Fibroblast of lung (primary cell): ENCODE data around the gene SEC61A2. TPM values are rescaled to one million over a fixed set of nuclear protein-coding genes. Genes with fewer than 3 reads are reported as not detected.

Experiments
- DNase-seq, 2 donors: peaks; one replicate each; pipeline versions ENCODE4 v3.0.0 to v3.0.0-alpha.2; 2010; ENCODE audit warnings: low read depth in 2 of 2
- H2AFZ ChIP-seq: 2 replicates; pipeline ENCODE4 v1.5.1; 2012; ENCODE audit warnings: low read length, control low read depth, inconsistent platforms
- H3K27ac ChIP-seq: 2 replicates; pipeline ENCODE4 v1.5.1; 2011; ENCODE audit warnings: low read length, control low read depth; ENCODE audit not compliant: insufficient read depth
- H3K27me3 ChIP-seq: 2 replicates; pipeline ENCODE4 v1.5.1; 2011; ENCODE audit warnings: mild to moderate bottlenecking, low read length; ENCODE audit not compliant: control insufficient read depth, insufficient read depth
- H3K36me3 ChIP-seq: 2 replicates; pipeline ENCODE4 v1.5.1; 2011; ENCODE audit warnings: low read length; ENCODE audit not compliant: control insufficient read depth, insufficient read depth
- H3K4me1 ChIP-seq: 2 replicates; pipeline ENCODE4 v1.5.1; 2011; ENCODE audit warnings: low read length; ENCODE audit not compliant: control insufficient read depth, insufficient read depth; ENCODE audit errors: extremely low read depth
- H3K4me2 ChIP-seq: 2 replicates; pipeline ENCODE4 v1.5.1; 2011; ENCODE audit warnings: low read length, control low read depth; ENCODE audit not compliant: insufficient read depth; ENCODE audit errors: extremely low read depth
- H3K4me3 ChIP-seq, 4 experiments: fragments of 200-600 bp in 1 of 4; sonication (generic) in 1 of 4; replicated peaks in 1 of 4; 2 replicates each; pipeline ENCODE4 v1.5.1; 2011 to 2016; ENCODE audit warnings: low read length in 4 of 4, low read depth in 3 of 4, mild to moderate bottlenecking in 3 of 4, control low read depth in 2 of 4, inconsistent platforms in 1 of 4, mixed read lengths in 1 of 4; ENCODE audit not compliant: insufficient read depth in 1 of 4; ENCODE audit errors: control extremely low read depth in 1 of 4
- H3K79me2 ChIP-seq: 2 replicates; pipeline ENCODE4 v1.5.1; 2012; ENCODE audit warnings: mild to moderate bottlenecking, low read length, inconsistent platforms; ENCODE audit not compliant: control insufficient read depth, insufficient read depth
- H3K9ac ChIP-seq: 2 replicates; pipeline ENCODE4 v1.5.1; 2011; ENCODE audit warnings: mild to moderate bottlenecking, low read length, control low read depth; ENCODE audit not compliant: insufficient read depth
- H3K9me3 ChIP-seq: 2 replicates; pipeline ENCODE4 v1.5.1; 2012; ENCODE audit warnings: low read depth, low read length; ENCODE audit not compliant: control insufficient read depth, insufficient read depth
- H4K20me1 ChIP-seq: 2 replicates; pipeline ENCODE4 v1.5.1; 2011; ENCODE audit warnings: low read length; ENCODE audit not compliant: control insufficient read depth, insufficient read depth; ENCODE audit errors: extremely low read depth
- CTCF ChIP-seq, 2 donors: IDR thresholded peaks in 1 of 2; conservative IDR thresholded peaks in 1 of 2; 1 replicate in 1 of 2; 2 replicates in 1 of 2; pipeline ENCODE4 v1.5.1; 2011 to 2012; ENCODE audit warnings: low read length in 2 of 2, control low read depth in 1 of 2, inconsistent platforms in 1 of 2, low read depth in 1 of 2, mild to moderate bottlenecking in 1 of 2
- EZH2 ChIP-seq: IDR thresholded peaks from 2 replicates; pipeline ENCODE4 v1.5.1; 2012; ENCODE audit warnings: low read length, control low read depth, mild to moderate bottlenecking; ENCODE audit errors: missing control alignments
- polyA plus RNA-seq, 2 donors: library from polyadenylated mRNA; depleted of rRNA in 1 of 2; stranded (reverse) in 1 of 2; unstranded in 1 of 2; fragments of >200 nt; gene quantifications; 2 replicates each; pipeline ENCODE4 v1.2.1, GENCODE V29; 2011 to 2012; ENCODE audit warnings: missing spikeins in 1 of 2
- total RNA-seq: library from RNA; depleted of rRNA; stranded (reverse); fragments of >200 nt; gene quantifications from 2 replicates; pipeline ENCODE4 v1.2.1, GENCODE V29; 2014

The SEC61A2 gene
- total and polyA plus RNA-seq, 2 donors (not counting 1 experiment from before 2014, with no cell fraction given), result 9.2 to 12.8 TPM

GRCh38 chr10:12158111-12158510, 28.6 kb downstream of the SEC61A2 start:
- H3K27me3 ChIP-seq, result no peaks in the 10 kb centered on the region
- no peak overlapping the region for H3K27ac ChIP-seq
- peaks cover 2% of the 10 kb centered on the region for H3K36me3 ChIP-seq
- H3K9ac ChIP-seq, result no peak overlapping the region
- TF ChIP-seq EZH2, result no peak
- no peak for TF ChIP-seq CTCF (conservative IDR thresholded peaks at IDR 0.05 in 1 of 2, IDR thresholded peaks at IDR 0.05 in 1 of 2; ENCODE audit: low read depth in 1 of 2, low read length in 2 of 2)
- H3K4me3 ChIP-seq, result no peak overlapping the region
- no peaks in the 10 kb centered on the region for H3K9me3 ChIP-seq
- H3K79me2 ChIP-seq, result no peaks in the 10 kb centered on the region
- H3K4me1 ChIP-seq, result no peaks in the 10 kb centered on the region
- DNase-seq, result no peak
- no peaks in the 10 kb centered on the region for H4K20me1 ChIP-seq
- no peak overlapping the region for H3K4me2 ChIP-seq
- H2AFZ ChIP-seq, result no peak overlapping the region

GRCh38 chr10:12160664-12161063, 31.2 kb downstream of the SEC61A2 start:
- Histone ChIP-seq H3K4me1 (no peaks in the 10 kb centered on the region), H3K27ac (no peak overlapping the region), H3K4me3 (no peak overlapping the region), H4K20me1 (no peaks in the 10 kb centered on the region), H3K79me2 (no peaks in the 10 kb centered on the region), H3K27me3 (no peaks in the 10 kb centered on the region), H3K4me2 (no peak overlapping the region), H3K36me3 (peaks cover 2% of the 10 kb centered on the region), H3K9me3 (no peaks in the 10 kb centered on the region), H2AFZ (no peak overlapping the region), H3K9ac (no peak overlapping the region)
- no peak for TF ChIP-seq EZH2
- no peak for TF ChIP-seq CTCF (conservative IDR thresholded peaks at IDR 0.05 in 1 of 2, IDR thresholded peaks at IDR 0.05 in 1 of 2; ENCODE audit: low read depth in 1 of 2, low read length in 2 of 2)
- no peak for DNase-seq

- H3K27ac ChIP-seq, result no peak overlapping the region
- H3K4me1 ChIP-seq, result no peaks in the 10 kb centered on the region
- no peaks in the 10 kb centered on the region for H4K20me1 ChIP-seq
- peaks cover 4% of the 10 kb centered on the region for H3K36me3 ChIP-seq
- H3K9me3 ChIP-seq, result no peaks in the 10 kb centered on the region
- no peak overlapping the region for H3K4me3 ChIP-seq
- H3K4me2 ChIP-seq, result no peak overlapping the region
- H3K79me2 ChIP-seq, result no peaks in the 10 kb centered on the region
- TF ChIP-seq EZH2 (no peak), CTCF (conservative IDR thresholded peaks at IDR 0.05 in 1 of 2, IDR thresholded peaks at IDR 0.05 in 1 of 2; ENCODE audit: low read depth in 1 of 2, low read length in 2 of 2) (no peak)
- no peak overlapping the region for H2AFZ ChIP-seq
- no peak overlapping the region for H3K9ac ChIP-seq
- DNase-seq, result no peak
- no peaks in the 10 kb centered on the region for H3K27me3 ChIP-seq
Measured at GRCh38 chr10:12162927-12163326, 33.5 kb downstream of the SEC61A2 start.
